GM18867 (cell line): ENCODE measurements around the gene GJA4.

ENCODE experiments used
- ATAC-seq: cut with Tn5 transposase; IDR thresholded peaks from one replicate; pipeline ENCODE4 v1.9.1; 2021; ENCODE audit warnings: mild to moderate bottlenecking, moderate library complexity; ENCODE audit not compliant: unreplicated experiment

Gene GJA4

DNA sequence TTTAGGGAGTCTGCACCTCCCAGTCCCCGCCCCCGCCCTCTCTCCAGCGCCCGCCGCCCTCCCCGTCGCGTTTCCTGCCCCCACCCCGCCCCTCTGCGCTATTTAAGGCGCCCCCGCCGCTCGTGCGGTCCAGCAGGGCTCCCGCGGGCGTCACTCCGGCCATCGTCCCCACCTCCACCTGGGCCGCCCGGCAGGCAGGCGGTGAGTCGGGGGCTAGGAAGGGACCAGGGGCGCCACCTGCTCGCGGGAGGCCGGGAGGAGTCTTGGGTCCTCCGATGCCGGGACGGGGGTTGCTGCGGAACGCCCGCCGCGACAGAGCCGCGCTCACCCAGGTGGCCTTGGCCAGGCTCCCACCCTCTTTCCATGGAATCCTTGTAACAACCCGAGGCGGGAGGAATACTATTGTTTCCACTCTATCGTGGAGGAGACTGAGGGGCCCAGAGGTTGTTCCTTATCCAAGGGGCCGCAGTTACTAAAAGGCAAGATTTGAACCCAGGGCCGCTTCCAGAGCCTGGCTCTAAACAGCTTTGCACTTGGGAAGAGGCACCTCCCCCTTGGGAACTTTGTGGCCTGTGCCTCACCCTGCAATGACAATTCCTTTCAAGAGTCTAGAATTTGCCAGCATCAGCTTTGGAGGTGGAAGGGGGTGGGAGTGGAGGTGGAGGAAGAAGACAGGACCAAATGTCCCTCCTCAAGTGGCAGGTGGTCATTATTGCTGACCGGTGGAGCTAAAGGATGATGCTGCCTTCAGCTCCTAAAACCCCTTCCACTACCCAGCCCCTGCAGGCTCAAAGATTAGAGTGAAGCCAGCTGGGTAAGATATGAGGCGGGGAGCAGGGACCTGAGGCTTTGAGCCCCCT, at the start of gene GJA4:
Gene GJA4 (plus strand): TSS at position 132 of the 860 bp plus-strand sequence. CDS start 1,215 bp downstream, outside the sequence.
- no peak for ATAC-seq

GRCh38 chr1:34743775-34744174, 49.0 kb upstream of the GJA4 start:
- no peak for ATAC-seq

- no peak for ATAC-seq
Measured at GRCh38 chr1:34744851-34745250, 47.9 kb upstream of the GJA4 start.

DNA sequence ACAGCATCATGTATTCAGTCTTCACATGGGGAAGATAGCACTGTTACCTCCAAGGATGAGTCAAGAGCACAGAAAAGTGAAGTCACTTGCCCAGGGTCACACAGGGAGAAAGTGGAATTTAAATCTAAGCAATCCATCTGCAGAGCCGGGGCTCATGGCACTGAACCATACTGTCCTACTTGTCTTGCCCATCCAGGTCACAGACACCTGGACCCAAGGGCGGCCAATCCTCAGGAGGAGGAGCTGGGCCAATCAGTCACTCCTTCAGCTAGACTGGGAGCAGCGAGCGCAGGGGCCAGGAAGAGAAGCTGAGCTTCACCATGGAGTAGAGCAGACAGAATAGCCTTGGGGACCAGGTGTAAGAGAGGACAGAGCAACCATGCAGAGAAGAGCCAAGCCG, 47.1 kb upstream of the GJA4 start:
- no peak for ATAC-seq

DNA sequence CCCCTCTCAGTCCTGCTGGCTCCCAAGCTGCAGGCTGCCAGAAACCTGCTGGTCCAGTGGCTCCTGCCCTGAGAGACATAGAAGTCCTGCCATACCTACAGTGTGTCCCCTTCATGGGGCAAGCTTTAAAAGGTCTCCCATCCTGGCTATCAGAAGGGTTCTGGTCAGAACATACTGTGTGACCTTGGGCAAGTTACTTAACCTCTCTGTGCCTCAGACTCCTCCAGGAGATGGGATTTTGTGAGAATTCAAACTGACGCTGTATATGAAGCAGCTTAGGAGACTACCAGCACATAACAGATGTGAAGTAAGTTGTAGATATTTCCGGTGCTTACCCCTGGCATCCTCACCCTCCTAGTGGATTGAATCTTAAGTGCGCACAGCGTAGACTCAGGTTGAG, 46.7 kb upstream of the GJA4 start:
- no peak for ATAC-seq

DNA sequence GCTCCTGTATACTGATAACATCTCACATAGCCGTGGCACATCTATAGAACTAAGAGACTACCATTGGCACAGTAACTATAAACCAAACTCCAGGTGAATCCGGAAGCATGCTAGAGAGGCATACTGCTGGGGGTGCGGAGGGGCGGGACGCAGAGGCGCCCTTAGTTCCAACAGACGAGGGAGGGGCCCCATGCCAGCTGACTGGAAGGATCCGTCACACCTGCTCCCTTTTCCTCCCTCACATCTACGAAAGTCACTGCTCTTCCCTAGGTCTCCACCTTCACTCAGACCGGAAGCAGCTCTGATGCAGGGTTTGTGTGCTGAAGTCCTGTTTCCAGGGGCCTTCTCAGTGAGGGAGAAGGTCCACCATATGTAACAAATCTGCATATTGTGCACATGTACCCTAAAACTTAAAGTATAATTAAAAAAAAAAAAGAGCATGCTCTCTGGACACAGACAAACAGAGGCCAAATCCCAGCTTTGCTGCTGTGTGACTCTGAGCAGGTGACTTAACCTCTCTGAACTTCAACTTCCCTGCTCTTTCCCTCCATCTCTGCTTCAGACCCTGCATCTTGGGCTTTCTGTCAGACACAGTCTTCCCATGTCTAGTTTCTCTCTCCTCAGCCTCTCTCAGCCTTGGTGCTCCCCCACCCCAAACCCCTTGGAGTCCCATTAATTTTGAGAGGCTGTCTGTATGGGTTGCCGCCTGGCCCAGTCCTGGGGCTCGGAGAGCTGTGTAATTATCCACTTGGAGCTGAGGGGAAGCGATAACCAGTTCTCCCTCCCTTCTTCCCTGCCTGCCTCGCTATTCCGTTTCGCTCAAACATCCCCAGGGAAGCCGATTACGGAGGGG, 45.8 kb upstream of the GJA4 start:
- no peak for ATAC-seq

DNA sequence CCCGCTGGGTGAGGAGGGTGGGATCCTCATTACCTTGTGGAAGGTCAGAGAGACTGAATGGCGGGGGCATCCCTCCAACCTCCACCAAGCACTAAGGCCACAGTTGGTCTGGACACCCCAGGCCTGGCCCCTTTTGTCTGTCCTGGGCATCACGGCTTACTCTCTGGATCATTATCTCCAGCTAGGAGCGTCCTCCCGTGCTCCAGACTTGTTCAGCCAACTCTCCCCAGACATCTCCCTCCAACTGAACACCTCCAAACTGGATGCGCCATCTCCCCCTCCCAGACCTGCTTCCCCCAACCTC, 45.2 kb upstream of the GJA4 start:
- no peak for ATAC-seq

- ATAC-seq = no peak
Measured at GRCh38 chr1:34749992-34750391, 42.8 kb upstream of the GJA4 start.

- no peak for ATAC-seq
Measured at GRCh38 chr1:34750610-34751009, 42.2 kb upstream of the GJA4 start.

DNA sequence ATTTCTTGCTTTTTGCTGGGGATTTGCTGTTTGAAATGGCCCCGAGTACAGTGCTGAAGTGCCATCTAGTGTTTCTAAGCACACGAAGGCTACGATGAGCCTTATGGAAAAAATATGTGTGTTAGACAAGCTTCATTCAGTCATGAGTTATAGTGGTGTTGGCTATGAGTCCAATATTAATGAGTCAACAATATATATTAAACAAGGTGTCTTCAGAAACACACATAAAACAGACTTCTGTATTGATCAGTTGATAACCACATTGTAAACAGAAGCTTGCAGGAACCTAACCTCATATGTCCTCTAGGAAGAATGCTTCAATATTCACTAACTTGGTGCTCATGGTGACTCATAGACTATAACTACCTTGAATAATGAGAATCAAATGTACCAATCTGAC, 39.6 kb upstream of the GJA4 start:
- no peak for ATAC-seq

DNA sequence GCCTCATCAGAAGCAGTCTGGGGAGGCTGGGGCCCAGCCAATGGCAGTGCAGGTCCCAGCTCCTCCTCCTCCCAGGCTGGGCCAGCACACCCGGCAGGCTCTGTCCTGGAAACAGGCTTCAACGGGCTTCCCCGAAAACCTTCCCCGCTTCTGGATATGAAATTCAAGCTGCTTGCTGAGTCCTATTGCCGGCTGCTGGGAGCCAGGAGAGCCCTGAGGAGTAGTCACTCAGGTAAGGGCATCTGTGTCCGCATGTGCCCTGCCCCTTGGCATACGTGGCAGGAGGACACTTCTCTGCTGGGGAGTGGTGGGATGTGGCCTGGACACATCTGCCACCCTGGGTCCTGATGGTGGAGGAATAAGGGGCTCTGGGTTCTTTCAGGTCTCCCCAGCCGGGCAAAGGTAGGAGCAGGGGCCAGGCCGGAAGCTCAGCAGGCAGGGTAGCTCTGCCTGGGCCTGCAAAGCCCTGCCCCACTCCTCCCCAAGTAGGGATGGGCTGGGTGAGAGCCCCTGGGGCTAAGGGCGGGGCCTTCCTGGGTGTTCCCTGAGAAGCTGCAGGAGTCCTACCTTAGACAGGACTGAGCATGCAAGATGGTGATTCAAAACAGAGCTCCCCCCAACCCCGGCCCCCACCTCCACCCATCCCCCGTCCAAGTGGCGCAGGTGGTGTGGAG, 37.7 kb upstream of the GJA4 start, which contains the start of gene GJB5:
Gene GJB5 (plus strand): TSS at position 84 of the 674 bp plus-strand sequence. CDS start 2,284 bp downstream, outside the sequence.
- ATAC-seq = no peak

DNA sequence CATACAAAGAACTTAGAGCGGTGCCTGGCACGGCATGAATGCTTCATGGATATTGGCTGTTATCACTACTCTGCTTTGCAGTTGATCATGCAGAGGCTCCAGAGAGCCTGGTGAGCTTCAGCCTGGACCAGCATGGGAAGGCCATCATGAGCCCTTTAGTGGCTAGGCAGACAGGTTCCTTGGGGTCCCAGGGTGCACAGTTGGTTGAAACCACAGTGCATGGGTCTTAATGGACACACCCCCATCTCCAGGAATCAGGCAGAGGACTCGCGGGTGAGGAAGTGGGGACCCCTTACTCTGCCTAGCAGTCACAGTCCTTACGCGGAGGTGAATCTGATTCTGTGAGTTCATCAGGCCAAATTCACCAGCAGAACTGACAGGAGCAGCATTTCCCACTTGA, 36.8 kb upstream of the GJA4 start:
- no peak for ATAC-seq

GRCh38 chr1:34757386-34757785, 35.4 kb upstream of the GJA4 start:
- ATAC-seq = no peak

- ATAC-seq = no peak
Measured at GRCh38 chr1:34758751-34759150, 34.0 kb upstream of the GJA4 start.

DNA sequence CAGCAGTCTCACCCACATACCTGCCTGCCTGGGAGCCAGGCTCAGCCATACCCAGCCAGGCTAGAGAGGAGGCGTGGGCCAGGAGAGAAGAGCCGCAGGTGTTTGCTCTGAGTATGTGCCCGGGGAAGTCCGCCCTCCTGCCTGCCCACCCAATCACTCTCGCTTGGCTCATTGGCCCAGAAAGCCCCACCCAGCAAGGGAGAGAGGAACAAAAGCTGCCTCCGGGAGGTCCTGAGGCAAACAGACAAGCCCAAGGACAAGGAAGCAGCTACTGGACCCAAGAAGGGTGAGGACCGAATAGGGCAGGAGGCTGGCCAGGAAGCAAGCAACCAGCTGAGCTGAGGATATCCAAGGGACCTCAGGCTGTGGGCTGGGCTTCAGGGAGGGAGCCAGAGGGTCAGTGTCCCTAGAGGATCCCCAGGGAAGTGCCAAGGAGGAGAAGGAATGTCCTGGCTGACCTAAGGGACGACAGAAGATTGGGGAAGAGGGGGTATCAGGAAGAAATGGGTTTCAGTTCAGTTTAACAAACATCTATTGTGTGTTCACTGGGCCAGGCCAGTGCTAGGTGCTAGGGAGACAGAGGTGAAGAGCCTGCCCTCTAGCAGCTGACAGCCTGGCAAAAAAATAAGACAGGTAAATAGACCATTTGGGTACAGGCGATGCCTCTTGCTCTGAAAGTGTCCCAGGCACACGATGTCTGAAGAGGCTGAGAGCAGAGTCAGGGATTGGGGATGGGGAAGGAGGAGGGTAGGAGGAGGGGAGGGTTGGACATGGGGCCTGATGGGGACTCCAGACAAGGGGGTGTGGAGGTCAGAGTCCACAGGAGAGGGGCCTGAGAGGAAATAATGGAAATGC, 33.1 kb upstream of the GJA4 start, which contains the start of gene GJB4:
Gene GJB4 (plus strand): TSS at position 238 of the 855 bp plus-strand sequence. CDS start 1,515 bp downstream, outside the sequence.
- ATAC-seq = no peak

- no peak for ATAC-seq
Measured at GRCh38 chr1:34761176-34761761, 31.5 kb upstream of the GJA4 start.

- no peak for ATAC-seq
Measured at GRCh38 chr1:34761776-34762307, 31.0 kb upstream of the GJA4 start.

GRCh38 chr1:34762474-34763141, 30.2 kb upstream of the GJA4 start:
- ATAC-seq = no peak

- no peak for ATAC-seq
Measured at GRCh38 chr1:34763142-34763781, 29.5 kb upstream of the GJA4 start.
